Breast epithelium (tissue), 3 donors: ENCODE measurements around the gene DNAJB8.

Source experiments
- CTCF ChIP-seq, 3 donors: fragments of 450-650 bp; IDR thresholded peaks; one replicate each; pipeline ENCODE4 v1.5.1; 2016 to 2017; ENCODE audit warnings: antibody characterized with exemption in 3 of 3, mild to moderate bottlenecking in 3 of 3, moderate library complexity in 3 of 3
- POLR2A ChIP-seq: fragments of 450-650 bp; IDR thresholded peaks from one replicate; pipeline ENCODE4 v1.6.1; 2016; ENCODE audit warnings: antibody characterized with exemption, mild to moderate bottlenecking, moderate library complexity
- POLR2AphosphoS5 ChIP-seq, 3 donors: sonication (generic); formaldehyde crosslinking; IDR thresholded peaks; one replicate each; pipeline ENCODE4 v1.6.1; 2017; ENCODE audit warnings: antibody characterized with exemption in 3 of 3

- TF ChIP-seq CTCF (IDR thresholded peaks at IDR 0.05) (no peak), POLR2A (no peak), POLR2AphosphoS5 (IDR thresholded peaks at IDR 0.05) (no peak)
These were observed 18.0 kb upstream of the DNAJB8 start for GRCh38 chr3:128484404-128485281.
